Transverse colon (tissue), 3 donors: ENCODE measurements around the gene OLAH.

Experiments used
- POLR2A ChIP-seq: fragments of 450-650 bp; IDR thresholded peaks from one replicate; pipeline ENCODE4 v1.6.1; 2016; ENCODE audit warnings: antibody characterized with exemption, mild to moderate bottlenecking, moderate library complexity
- TF ChIP-seq, protein P1 (sequence below), 5 experiments: fragments of 200-600 bp in 3 of 5; fragments of 450-650 bp in 2 of 5; sonication (generic) in 3 of 5; IDR thresholded peaks; 1 replicate in 2 of 5; 2 replicates in 3 of 5; pipeline ENCODE4 v1.5.1; 2016 to 2017; ENCODE audit warnings: antibody characterized with exemption in 5 of 5, inconsistent platforms in 3 of 5, mild to moderate bottlenecking in 2 of 5, moderate library complexity in 1 of 5

DNA sequence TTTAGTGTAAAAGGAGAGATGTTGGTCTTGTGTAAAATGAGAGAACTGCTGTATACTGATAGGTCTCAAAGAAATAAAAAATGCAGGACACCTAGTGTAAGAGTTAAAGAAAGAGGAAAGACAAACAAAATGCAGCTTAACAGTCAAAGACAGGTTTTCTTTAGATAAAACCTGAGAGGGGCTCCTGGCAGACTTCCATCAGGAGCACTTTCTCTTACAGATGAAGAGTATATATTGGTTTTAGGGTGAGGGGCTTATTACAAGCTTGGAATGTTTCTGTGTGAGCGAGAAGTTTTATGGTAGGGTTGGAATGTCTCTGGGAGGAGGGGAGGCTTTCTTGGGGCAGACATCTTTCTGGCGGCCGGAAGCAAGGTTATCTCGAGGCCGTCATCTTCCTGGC lies 28.6 kb downstream of the OLAH start:
- TF ChIP-seq, protein P1, sequence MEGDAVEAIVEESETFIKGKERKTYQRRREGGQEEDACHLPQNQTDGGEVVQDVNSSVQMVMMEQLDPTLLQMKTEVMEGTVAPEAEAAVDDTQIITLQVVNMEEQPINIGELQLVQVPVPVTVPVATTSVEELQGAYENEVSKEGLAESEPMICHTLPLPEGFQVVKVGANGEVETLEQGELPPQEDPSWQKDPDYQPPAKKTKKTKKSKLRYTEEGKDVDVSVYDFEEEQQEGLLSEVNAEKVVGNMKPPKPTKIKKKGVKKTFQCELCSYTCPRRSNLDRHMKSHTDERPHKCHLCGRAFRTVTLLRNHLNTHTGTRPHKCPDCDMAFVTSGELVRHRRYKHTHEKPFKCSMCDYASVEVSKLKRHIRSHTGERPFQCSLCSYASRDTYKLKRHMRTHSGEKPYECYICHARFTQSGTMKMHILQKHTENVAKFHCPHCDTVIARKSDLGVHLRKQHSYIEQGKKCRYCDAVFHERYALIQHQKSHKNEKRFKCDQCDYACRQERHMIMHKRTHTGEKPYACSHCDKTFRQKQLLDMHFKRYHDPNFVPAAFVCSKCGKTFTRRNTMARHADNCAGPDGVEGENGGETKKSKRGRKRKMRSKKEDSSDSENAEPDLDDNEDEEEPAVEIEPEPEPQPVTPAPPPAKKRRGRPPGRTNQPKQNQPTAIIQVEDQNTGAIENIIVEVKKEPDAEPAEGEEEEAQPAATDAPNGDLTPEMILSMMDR (IDR thresholded peaks at IDR 0.05), result no peak
- TF ChIP-seq POLR2A, result no peak
